GM23338 (cell line): ENCODE data around the gene PIEZO2. TPM values are rescaled to one million over a fixed set of nuclear protein-coding genes. Genes with fewer than 3 reads are reported as not detected.

Experiments used
- ATAC-seq: fragments of 200-7000 bp; cut with Tn5 transposase; 3 replicates; pipeline ENCODE4 v1.9.1; 2020
- DNase-seq: peaks from one replicate; pipeline ENCODE4 v3.0.0-alpha.2; 2015; ENCODE audit warnings: low spot score
- H2AFZ ChIP-seq: fragments of 200-600 bp; sonication (generic); 2 replicates; pipeline ENCODE4 v1.8.0; 2016; ENCODE audit warnings: antibody characterized with exemption, mild to moderate bottlenecking, moderate library complexity
- H3F3A ChIP-seq: fragments of 200-600 bp; sonication (generic); replicated peaks from 2 replicates; pipeline ENCODE4 v1.8.0; 2017; ENCODE audit warnings: antibody characterized with exemption, mixed run types, low read depth
- H3K27ac ChIP-seq: fragments of 200-600 bp; sonication (generic); 2 replicates; pipeline ENCODE4 v1.6.1; 2016; ENCODE audit warnings: low read depth
- H3K27me3 ChIP-seq: fragments of 200-600 bp; sonication (generic); 2 replicates; pipeline ENCODE4 v1.8.0; 2016; ENCODE audit warnings: mild to moderate bottlenecking, mixed run types, moderate library complexity; ENCODE audit not compliant: insufficient read depth
- H3K36me3 ChIP-seq: fragments of 200-600 bp; sonication (generic); 2 replicates; pipeline ENCODE4 v1.8.0; 2016; ENCODE audit warnings: mild to moderate bottlenecking; ENCODE audit not compliant: insufficient read depth
- H3K4me1 ChIP-seq: fragments of 200-600 bp; sonication (generic); 2 replicates; pipeline ENCODE4 v1.8.0; 2016; ENCODE audit warnings: mild to moderate bottlenecking, moderate library complexity; ENCODE audit not compliant: insufficient read depth
- H3K4me2 ChIP-seq: fragments of 200-600 bp; sonication (generic); 2 replicates; pipeline ENCODE4 v1.7.1; 2017; ENCODE audit warnings: mixed run types
- H3K4me3 ChIP-seq: fragments of 200-600 bp; sonication (generic); 2 replicates; pipeline ENCODE4 v1.6.1; 2016; ENCODE audit warnings: mixed run types
- H3K79me2 ChIP-seq: fragments of 200-600 bp; sonication (generic); replicated peaks from 2 replicates; pipeline ENCODE4 v1.8.0; 2017; ENCODE audit warnings: mild to moderate bottlenecking; ENCODE audit not compliant: insufficient read depth
- H3K9me2 ChIP-seq: fragments of 200-600 bp; sonication (generic); 2 replicates; pipeline ENCODE4 v1.8.0; 2017; ENCODE audit not compliant: insufficient read depth
- H4K20me1 ChIP-seq: fragments of 200-600 bp; sonication (generic); replicated peaks from 2 replicates; pipeline ENCODE4 v1.8.0; 2017; ENCODE audit warnings: mild to moderate bottlenecking; ENCODE audit not compliant: insufficient read depth
- H3K27ac Mint-ChIP-seq: 2 replicates; pipeline ENCODE4 v1.8.0; 2020; ENCODE audit warnings: inconsistent platforms, mild to moderate bottlenecking, moderate library complexity, mixed read lengths
- H3K27me3 Mint-ChIP-seq: 3 replicates; pipeline ENCODE4 v1.8.0; 2022; ENCODE audit warnings: low read depth, mild to moderate bottlenecking, moderate library complexity, mixed read lengths, inconsistent platforms; ENCODE audit not compliant: insufficient read depth, poor library complexity
- H3K36me3 Mint-ChIP-seq: 3 replicates; pipeline ENCODE4 v1.8.0; 2021; ENCODE audit warnings: low read depth, mild to moderate bottlenecking, inconsistent platforms, moderate library complexity, mixed read lengths
- H3K4me1 Mint-ChIP-seq: 3 replicates; pipeline ENCODE4 v1.8.0; 2020; ENCODE audit warnings: mild to moderate bottlenecking, inconsistent platforms, mixed read lengths
- H3K4me3 Mint-ChIP-seq: 3 replicates; pipeline ENCODE4 v1.8.0; 2021; ENCODE audit warnings: moderate library complexity, mild to moderate bottlenecking, inconsistent platforms, mixed read lengths
- H3K9me3 Mint-ChIP-seq: 3 replicates; pipeline ENCODE4 v1.8.0; 2020; ENCODE audit warnings: moderate library complexity, mild to moderate bottlenecking, inconsistent platforms, mixed read lengths
- CREB1 ChIP-seq: fragments of 250-450 bp; sonication (Bioruptor Pico); IDR thresholded peaks from 2 replicates; pipeline ENCODE4 v1.5.0; 2020; ENCODE audit warnings: low read depth, mild to moderate bottlenecking, moderate library complexity
- EZH2 ChIP-seq: fragments of 200-600 bp; sonication (generic); IDR thresholded peaks from one replicate; pipeline ENCODE4 v1.8.0; 2017; ENCODE audit warnings: antibody characterized with exemption, mild to moderate bottlenecking, low read depth; ENCODE audit not compliant: unreplicated experiment
- EZH2phosphoT487 ChIP-seq: fragments of 200-600 bp; sonication (generic); IDR thresholded peaks from one replicate; pipeline ENCODE4 v1.8.1; 2018; ENCODE audit warnings: antibody characterized with exemption; ENCODE audit not compliant: unreplicated experiment
- JUNB ChIP-seq: IDR thresholded peaks from one replicate; pipeline ENCODE4 v1.6.1; 2016; ENCODE audit warnings: antibody characterized with exemption; ENCODE audit not compliant: unreplicated experiment
- NANOG ChIP-seq: IDR thresholded peaks from 2 replicates; pipeline ENCODE4 v1.6.1; 2016; ENCODE audit warnings: antibody characterized with exemption, borderline replicate concordance
- POLR2AphosphoS5 ChIP-seq: IDR thresholded peaks from 2 replicates; pipeline ENCODE4 v1.6.1; 2016; ENCODE audit warnings: antibody characterized with exemption, low read depth
- STAT1 ChIP-seq: IDR thresholded peaks from one replicate; pipeline ENCODE4 v1.6.1; 2016; ENCODE audit warnings: antibody characterized with exemption; ENCODE audit not compliant: unreplicated experiment
- ZNF114 ChIP-seq: fragments of 250-450 bp; sonication (Bioruptor Pico); IDR thresholded peaks from 2 replicates; pipeline ENCODE4 v1.5.0; 2020; ENCODE audit warnings: mild to moderate bottlenecking, moderate library complexity
- ZNF331 ChIP-seq: fragments of 250-450 bp; sonication (Bioruptor Pico); IDR thresholded peaks from 2 replicates; pipeline ENCODE4 v1.5.0; 2020; ENCODE audit warnings: low read depth, mild to moderate bottlenecking, moderate library complexity
- polyA plus RNA-seq: library from polyadenylated mRNA; unstranded; fragments of >200 nt; fragmentation: Nextera tagmentation; extraction: Ambion mirVana; gene quantifications from 2 replicates; pipeline ENCODE4 v1.2.1, GENCODE V29; 2016
- total RNA-seq: library from RNA; depleted of rRNA; stranded (reverse); fragments of >200 nt; shearing (Covaris generic); gene quantifications from 2 replicates; pipeline ENCODE4 v1.2.3, GENCODE V29; 2014
- TF ChIP-seq, protein P1 (sequence below): IDR thresholded peaks from 2 replicates; pipeline ENCODE4 v1.6.1; 2016; ENCODE audit warnings: antibody characterized with exemption
- TF ChIP-seq, protein P2 (sequence below): fragments of 250-450 bp; sonication (Bioruptor Pico); IDR thresholded peaks from 2 replicates; pipeline ENCODE4 v1.5.0; 2020; ENCODE audit warnings: mild to moderate bottlenecking, moderate library complexity

Gene PIEZO2
- total and polyA plus RNA-seq, 2 experiments from 2014 or later: 4.8 to 8.2 TPM

DNA sequence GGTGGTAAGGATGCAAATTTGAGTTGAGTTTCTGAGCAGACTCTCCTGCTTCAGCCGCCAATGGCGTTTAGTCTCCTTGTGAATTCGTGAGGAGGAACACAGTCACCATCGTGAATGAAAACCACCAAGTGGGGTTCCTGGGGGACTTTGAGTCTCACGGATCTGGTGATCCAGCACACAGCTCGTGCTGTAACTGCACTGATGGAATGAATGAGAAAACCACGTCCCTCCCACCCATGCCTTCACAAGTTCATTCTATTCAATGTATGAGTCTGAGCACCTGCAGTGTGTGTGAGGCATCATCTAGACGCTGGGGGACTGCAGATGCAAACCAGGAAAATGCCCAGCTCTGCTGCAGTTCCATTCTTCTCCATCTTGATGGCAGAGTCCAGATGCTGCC lies 127.9 kb downstream of the PIEZO2 start (continued):
- TF ChIP-seq ZNF114: no peak

DNA sequence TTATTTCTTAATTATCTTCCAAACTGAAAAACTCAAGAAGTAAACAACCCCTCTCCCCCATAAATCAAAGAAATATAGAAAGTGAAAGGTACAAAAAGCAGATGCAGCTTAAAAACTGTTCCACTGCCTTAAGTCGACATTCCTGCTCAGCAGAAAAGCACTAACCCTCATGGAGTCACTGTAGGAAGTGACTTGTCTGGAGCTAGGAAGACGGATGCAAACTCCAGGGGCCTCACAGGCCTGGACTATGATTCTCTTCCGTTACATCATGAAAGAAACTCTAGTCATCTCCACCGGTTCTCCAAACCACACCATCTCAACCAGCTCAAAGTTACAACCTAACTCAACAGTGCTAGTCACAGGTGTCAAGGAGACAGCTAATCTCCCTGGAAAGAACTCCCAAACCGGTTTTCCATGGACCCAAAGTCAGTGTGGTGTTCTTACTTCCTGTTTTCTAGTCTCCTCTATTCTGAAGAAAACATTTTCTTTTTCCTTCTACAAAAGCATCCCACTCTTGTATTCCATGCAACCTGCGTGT lies 128.4 kb downstream of the PIEZO2 start:
- no peaks in the 10 kb centered on the region for H3K36me3 ChIP-seq
- no peak overlapping the region for H3K27ac ChIP-seq
- ATAC-seq (peak; percentile 42; the same call in 2 of the 3 replicates), DNase-seq (no peak)
- H3K9me2 ChIP-seq: no peaks in the 10 kb centered on the region
- Mint-ChIP-seq H3K27ac (peak overlapping the region; percentile 63), H3K27me3 (peaks cover 1% of the 10 kb centered on the region), H3K4me1 (peaks cover 28% of the 10 kb centered on the region), H3K9me3 (no peaks in the 10 kb centered on the region; the same call in 2 of the 3 replicates), H3K4me3 (no peak overlapping the region), H3K36me3 (peaks cover 12% of the 10 kb centered on the region; the same call in 2 of the 3 replicates)
- TF ChIP-seq STAT1: no peak
- TF ChIP-seq CREB1: no peak
- no peak for TF ChIP-seq EZH2phosphoT487
- TF ChIP-seq, protein P1, sequence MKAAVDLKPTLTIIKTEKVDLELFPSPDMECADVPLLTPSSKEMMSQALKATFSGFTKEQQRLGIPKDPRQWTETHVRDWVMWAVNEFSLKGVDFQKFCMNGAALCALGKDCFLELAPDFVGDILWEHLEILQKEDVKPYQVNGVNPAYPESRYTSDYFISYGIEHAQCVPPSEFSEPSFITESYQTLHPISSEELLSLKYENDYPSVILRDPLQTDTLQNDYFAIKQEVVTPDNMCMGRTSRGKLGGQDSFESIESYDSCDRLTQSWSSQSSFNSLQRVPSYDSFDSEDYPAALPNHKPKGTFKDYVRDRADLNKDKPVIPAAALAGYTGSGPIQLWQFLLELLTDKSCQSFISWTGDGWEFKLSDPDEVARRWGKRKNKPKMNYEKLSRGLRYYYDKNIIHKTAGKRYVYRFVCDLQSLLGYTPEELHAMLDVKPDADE: no peak
- no peak for TF ChIP-seq NANOG
- TF ChIP-seq POLR2AphosphoS5: no peak
- no peak overlapping the region for H3K4me3 ChIP-seq
- H3K27me3 ChIP-seq: no peaks in the 10 kb centered on the region
- H3K4me2 ChIP-seq: 0 out of 2 replicates have a peak overlapping the region, but pooled peaks have one; percentile 29
- H3F3A ChIP-seq: no peaks in the 10 kb centered on the region
- H3K79me2 ChIP-seq: no peaks in the 10 kb centered on the region
- peaks cover 3% of the 10 kb centered on the region; the same call in 1 of the 2 replicates for H3K4me1 ChIP-seq
- H2AFZ ChIP-seq: no peak overlapping the region
- no peaks in the 10 kb centered on the region for H4K20me1 ChIP-seq

DNA sequence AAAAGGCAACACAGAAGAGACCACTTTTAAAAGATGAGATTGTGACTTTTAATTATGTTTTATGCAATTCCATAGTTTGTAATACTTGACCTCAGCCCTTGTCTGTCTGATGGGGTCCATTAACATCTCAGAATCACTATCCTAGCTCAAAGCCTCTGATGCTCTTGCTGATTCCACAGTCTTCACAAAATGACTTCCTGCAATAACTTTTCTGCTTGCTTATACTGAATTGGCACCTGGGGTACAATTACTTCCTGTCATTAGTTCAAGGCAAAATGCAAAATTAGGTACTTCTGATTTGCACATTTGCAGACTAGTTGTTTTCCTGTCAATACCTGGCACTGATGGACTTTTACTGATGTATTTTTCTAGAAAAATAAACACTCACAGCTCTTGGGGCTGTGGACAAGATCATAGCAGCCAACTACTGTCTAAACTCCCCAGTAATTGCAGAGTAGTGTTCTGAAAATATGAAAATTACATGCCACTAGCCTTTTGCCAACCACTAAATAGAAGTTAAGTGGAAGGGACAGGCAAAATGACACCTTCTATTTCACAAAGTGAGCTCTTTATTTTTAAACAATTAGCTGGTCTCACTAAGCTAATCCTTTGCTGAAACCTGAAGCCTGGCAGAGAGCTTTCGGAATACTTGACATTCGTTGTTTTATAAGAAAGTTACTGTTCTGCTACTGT lies 129.1 kb downstream of the PIEZO2 start:
- Mint-ChIP-seq H3K4me3 (no peak overlapping the region), H3K4me1 (peaks cover 30% of the 10 kb centered on the region), H3K27ac (no peak overlapping the region; the same call in 1 of the 2 replicates), H3K9me3 (no peaks in the 10 kb centered on the region; the same call in 2 of the 3 replicates), H3K27me3 (peaks cover 1% of the 10 kb centered on the region), H3K36me3 (peaks cover 12% of the 10 kb centered on the region; the same call in 2 of the 3 replicates)
- Histone ChIP-seq H3K4me1 (peaks cover 9% of the 10 kb centered on the region; the same call in 1 of the 2 replicates), H3K9me2 (no peaks in the 10 kb centered on the region), H3K79me2 (no peaks in the 10 kb centered on the region), H3K27me3 (no peaks in the 10 kb centered on the region), H3K27ac (no peak overlapping the region), H2AFZ (no peak overlapping the region), H3K4me3 (no peak overlapping the region), H3K36me3 (no peaks in the 10 kb centered on the region), H3F3A (no peaks in the 10 kb centered on the region), H3K4me2 (0 out of 2 replicates have a peak overlapping the region, but pooled peaks have one; percentile 29), H4K20me1 (no peaks in the 10 kb centered on the region)
- ATAC-seq: no peak
- DNase-seq: no peak
- TF ChIP-seq EZH2phosphoT487 (no peak), NANOG (no peak), STAT1 (no peak), ZNF331 (CRISPR knock-in tag) (no peak), CREB1 (no peak), JUNB (no peak), POLR2AphosphoS5 (no peak), EZH2 (no peak)
- TF ChIP-seq, protein P2, sequence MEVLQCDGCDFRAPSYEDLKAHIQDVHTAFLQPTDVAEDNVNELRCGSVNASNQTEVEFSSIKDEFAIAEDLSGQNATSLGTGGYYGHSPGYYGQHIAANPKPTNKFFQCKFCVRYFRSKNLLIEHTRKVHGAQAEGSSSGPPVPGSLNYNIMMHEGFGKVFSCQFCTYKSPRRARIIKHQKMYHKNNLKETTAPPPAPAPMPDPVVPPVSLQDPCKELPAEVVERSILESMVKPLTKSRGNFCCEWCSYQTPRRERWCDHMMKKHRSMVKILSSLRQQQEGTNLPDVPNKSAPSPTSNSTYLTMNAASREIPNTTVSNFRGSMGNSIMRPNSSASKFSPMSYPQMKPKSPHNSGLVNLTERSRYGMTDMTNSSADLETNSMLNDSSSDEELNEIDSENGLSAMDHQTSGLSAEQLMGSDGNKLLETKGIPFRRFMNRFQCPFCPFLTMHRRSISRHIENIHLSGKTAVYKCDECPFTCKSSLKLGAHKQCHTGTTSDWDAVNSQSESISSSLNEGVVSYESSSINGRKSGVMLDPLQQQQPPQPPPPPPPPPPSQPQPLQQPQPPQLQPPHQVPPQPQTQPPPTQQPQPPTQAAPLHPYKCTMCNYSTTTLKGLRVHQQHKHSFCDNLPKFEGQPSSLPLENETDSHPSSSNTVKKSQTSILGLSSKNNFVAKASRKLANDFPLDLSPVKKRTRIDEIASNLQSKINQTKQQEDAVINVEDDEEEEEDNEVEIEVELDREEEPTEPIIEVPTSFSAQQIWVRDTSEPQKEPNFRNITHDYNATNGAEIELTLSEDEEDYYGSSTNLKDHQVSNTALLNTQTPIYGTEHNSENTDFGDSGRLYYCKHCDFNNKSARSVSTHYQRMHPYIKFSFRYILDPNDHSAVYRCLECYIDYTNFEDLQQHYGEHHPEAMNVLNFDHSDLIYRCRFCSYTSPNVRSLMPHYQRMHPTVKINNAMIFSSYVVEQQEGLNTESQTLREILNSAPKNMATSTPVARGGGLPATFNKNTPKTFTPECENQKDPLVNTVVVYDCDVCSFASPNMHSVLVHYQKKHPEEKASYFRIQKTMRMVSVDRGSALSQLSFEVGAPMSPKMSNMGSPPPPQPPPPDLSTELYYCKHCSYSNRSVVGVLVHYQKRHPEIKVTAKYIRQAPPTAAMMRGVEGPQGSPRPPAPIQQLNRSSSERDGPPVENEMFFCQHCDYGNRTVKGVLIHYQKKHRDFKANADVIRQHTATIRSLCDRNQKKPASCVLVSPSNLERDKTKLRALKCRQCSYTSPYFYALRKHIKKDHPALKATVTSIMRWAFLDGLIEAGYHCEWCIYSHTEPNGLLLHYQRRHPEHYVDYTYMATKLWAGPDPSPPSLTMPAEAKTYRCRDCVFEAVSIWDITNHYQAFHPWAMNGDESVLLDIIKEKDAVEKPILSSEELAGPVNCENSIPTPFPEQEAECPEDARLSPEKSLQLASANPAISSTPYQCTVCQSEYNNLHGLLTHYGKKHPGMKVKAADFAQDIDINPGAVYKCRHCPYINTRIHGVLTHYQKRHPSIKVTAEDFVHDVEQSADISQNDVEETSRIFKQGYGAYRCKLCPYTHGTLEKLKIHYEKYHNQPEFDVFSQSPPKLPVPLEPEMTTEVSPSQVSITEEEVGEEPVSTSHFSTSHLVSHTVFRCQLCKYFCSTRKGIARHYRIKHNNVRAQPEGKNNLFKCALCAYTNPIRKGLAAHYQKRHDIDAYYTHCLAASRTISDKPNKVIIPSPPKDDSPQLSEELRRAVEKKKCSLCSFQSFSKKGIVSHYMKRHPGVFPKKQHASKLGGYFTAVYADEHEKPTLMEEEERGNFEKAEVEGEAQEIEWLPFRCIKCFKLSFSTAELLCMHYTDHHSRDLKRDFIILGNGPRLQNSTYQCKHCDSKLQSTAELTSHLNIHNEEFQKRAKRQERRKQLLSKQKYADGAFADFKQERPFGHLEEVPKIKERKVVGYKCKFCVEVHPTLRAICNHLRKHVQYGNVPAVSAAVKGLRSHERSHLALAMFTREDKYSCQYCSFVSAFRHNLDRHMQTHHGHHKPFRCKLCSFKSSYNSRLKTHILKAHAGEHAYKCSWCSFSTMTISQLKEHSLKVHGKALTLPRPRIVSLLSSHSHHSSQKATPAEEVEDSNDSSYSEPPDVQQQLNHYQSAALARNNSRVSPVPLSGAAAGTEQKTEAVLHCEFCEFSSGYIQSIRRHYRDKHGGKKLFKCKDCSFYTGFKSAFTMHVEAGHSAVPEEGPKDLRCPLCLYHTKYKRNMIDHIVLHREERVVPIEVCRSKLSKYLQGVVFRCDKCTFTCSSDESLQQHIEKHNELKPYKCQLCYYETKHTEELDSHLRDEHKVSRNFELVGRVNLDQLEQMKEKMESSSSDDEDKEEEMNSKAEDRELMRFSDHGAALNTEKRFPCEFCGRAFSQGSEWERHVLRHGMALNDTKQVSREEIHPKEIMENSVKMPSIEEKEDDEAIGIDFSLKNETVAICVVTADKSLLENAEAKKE (CRISPR knock-in tag): no peak
